ENCODE results near the gene AGBL4. TPM values are rescaled to one million over a fixed set of nuclear protein-coding genes. Genes with fewer than 3 reads are reported as not detected.

AGBL4 gene
- total RNA-seq, 1 donor from 2014 or later, result not detected

GRCh38 chr1:48725341-48726046 lies 1298.3 kb downstream of the AGBL4 start:
- Mint-ChIP-seq H3K27me3 (ENCODE audit: insufficient read depth) (no peaks in the 10 kb centered on the region), H3K4me3 (no peak overlapping the region), H3K4me1 (ENCODE audit: low read depth) (no peaks in the 10 kb centered on the region), H3K9me3 (no peaks in the 10 kb centered on the region), H3K27ac (no peak overlapping the region), H3K36me3 (ENCODE audit: low read depth) (no peaks in the 10 kb centered on the region)
- DNase-seq (ENCODE audit: low spot score), result no peak
- intact Hi-C loops (cut with micrococcal nuclease), result no loop called here

- Mint-ChIP-seq H3K27me3 (ENCODE audit: insufficient read depth) (no peaks in the 10 kb centered on the region), H3K27ac (no peak overlapping the region), H3K36me3 (ENCODE audit: low read depth) (no peaks in the 10 kb centered on the region), H3K4me3 (no peak overlapping the region), H3K9me3 (no peaks in the 10 kb centered on the region), H3K4me1 (ENCODE audit: low read depth) (no peaks in the 10 kb centered on the region)
- intact Hi-C loops (cut with micrococcal nuclease), result no loop called here
- DNase-seq (ENCODE audit: low spot score), result no peak
These were observed 1302.8 kb downstream of the AGBL4 start for GRCh38 chr1:48720929-48721328.

GRCh38 chr1:48718705-48719104 lies 1305.0 kb downstream of the AGBL4 start:
- no peak overlapping the region for H3K27ac Mint-ChIP-seq

GRCh38 chr1:48718116-48718630 lies 1305.6 kb downstream of the AGBL4 start:
- H3K36me3 Mint-ChIP-seq (ENCODE audit: low read depth), result no peaks in the 10 kb centered on the region
- no peaks in the 10 kb centered on the region for H3K4me1 Mint-ChIP-seq (ENCODE audit: low read depth)
- H3K27me3 Mint-ChIP-seq (ENCODE audit: insufficient read depth), result no peaks in the 10 kb centered on the region
- H3K27ac Mint-ChIP-seq, result no peak overlapping the region
- DNase-seq (ENCODE audit: low spot score), result no peak
- H3K4me3 Mint-ChIP-seq, result no peak overlapping the region
- intact Hi-C loops (cut with micrococcal nuclease), result no loop called here
- no peaks in the 10 kb centered on the region for H3K9me3 Mint-ChIP-seq

More at GRCh38 chr1:48718705-48719104, 1305.0 kb downstream of the AGBL4 start:
- H3K9me3 Mint-ChIP-seq, result no peaks in the 10 kb centered on the region
- H3K4me3 Mint-ChIP-seq, result no peak overlapping the region
- H3K4me1 Mint-ChIP-seq (ENCODE audit: low read depth), result no peaks in the 10 kb centered on the region
- H3K27me3 Mint-ChIP-seq (ENCODE audit: insufficient read depth), result no peaks in the 10 kb centered on the region
- intact Hi-C loops (cut with micrococcal nuclease), result no loop called here
- DNase-seq (ENCODE audit: low spot score), result no peak
- H3K36me3 Mint-ChIP-seq (ENCODE audit: low read depth), result no peaks in the 10 kb centered on the region

- intact Hi-C loops (cut with micrococcal nuclease), result no loop called here
- H3K36me3 Mint-ChIP-seq (ENCODE audit: low read depth), result no peaks in the 10 kb centered on the region
- no peaks in the 10 kb centered on the region for H3K4me1 Mint-ChIP-seq (ENCODE audit: low read depth)
- H3K4me3 Mint-ChIP-seq, result no peak overlapping the region
- no peaks in the 10 kb centered on the region for H3K27me3 Mint-ChIP-seq (ENCODE audit: insufficient read depth)
- DNase-seq (ENCODE audit: low spot score), result no peak
- no peaks in the 10 kb centered on the region for H3K9me3 Mint-ChIP-seq
- no peak overlapping the region for H3K27ac Mint-ChIP-seq
These were observed 1306.7 kb downstream of the AGBL4 start for GRCh38 chr1:48717082-48717481.

- Mint-ChIP-seq H3K36me3 (ENCODE audit: low read depth) (no peaks in the 10 kb centered on the region), H3K9me3 (no peaks in the 10 kb centered on the region), H3K27ac (no peak overlapping the region), H3K4me3 (no peak overlapping the region), H3K27me3 (ENCODE audit: insufficient read depth) (no peaks in the 10 kb centered on the region), H3K4me1 (ENCODE audit: low read depth) (no peaks in the 10 kb centered on the region)
- intact Hi-C loops (cut with micrococcal nuclease), result no loop called here
- DNase-seq (ENCODE audit: low spot score), result no peak
These were observed 1307.8 kb downstream of the AGBL4 start for GRCh38 chr1:48715921-48716320.

GRCh38 chr1:48710915-48711314 lies 1312.8 kb downstream of the AGBL4 start:
- DNase-seq (ENCODE audit: low spot score), result no peak
- intact Hi-C loops (cut with micrococcal nuclease), result no loop called here
- Mint-ChIP-seq H3K27me3 (ENCODE audit: insufficient read depth) (peaks cover 4% of the 10 kb centered on the region), H3K27ac (no peak overlapping the region), H3K9me3 (no peaks in the 10 kb centered on the region), H3K4me1 (ENCODE audit: low read depth) (no peaks in the 10 kb centered on the region), H3K4me3 (no peak overlapping the region), H3K36me3 (ENCODE audit: low read depth) (no peaks in the 10 kb centered on the region)

- Mint-ChIP-seq H3K27me3 (ENCODE audit: insufficient read depth) (peaks cover 4% of the 10 kb centered on the region), H3K9me3 (no peaks in the 10 kb centered on the region), H3K4me1 (ENCODE audit: low read depth) (no peaks in the 10 kb centered on the region), H3K4me3 (no peak overlapping the region), H3K36me3 (ENCODE audit: low read depth) (no peaks in the 10 kb centered on the region), H3K27ac (no peak overlapping the region)
- intact Hi-C loops (cut with micrococcal nuclease), result no loop called here
- no peak for DNase-seq (ENCODE audit: low spot score)
These were observed 1313.4 kb downstream of the AGBL4 start for GRCh38 chr1:48710318-48710717.

DNA sequence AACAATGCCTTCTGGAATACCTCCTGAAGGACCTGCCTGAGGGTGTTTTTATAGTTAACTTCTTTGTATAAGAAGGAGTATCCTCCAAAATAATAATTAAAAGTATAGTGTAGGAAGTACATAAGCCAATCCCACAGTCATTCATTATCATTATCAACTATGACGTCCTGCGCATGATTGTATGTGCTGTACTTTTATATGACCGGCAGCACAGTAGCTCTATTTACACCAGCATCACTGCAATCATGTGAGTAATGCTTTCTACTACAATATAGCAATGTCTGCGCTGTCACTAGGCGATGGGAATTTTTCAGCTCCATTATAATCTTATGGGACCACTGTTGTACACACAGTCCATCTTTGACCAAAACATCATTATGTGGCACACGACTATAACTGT lies 1319.0 kb downstream of the AGBL4 start:
- Mint-ChIP-seq H3K27ac (no peak overlapping the region), H3K36me3 (ENCODE audit: low read depth) (no peaks in the 10 kb centered on the region), H3K9me3 (no peaks in the 10 kb centered on the region), H3K4me1 (ENCODE audit: low read depth) (no peaks in the 10 kb centered on the region), H3K27me3 (ENCODE audit: insufficient read depth) (peaks cover 11% of the 10 kb centered on the region), H3K4me3 (no peak overlapping the region)
- DNase-seq (ENCODE audit: low spot score), result no peak
- intact Hi-C loops (cut with micrococcal nuclease), result no loop called here

- no peaks in the 10 kb centered on the region for H3K36me3 Mint-ChIP-seq (ENCODE audit: low read depth)
- no peaks in the 10 kb centered on the region for H3K4me1 Mint-ChIP-seq (ENCODE audit: low read depth)
These were observed 1322.3 kb downstream of the AGBL4 start for GRCh38 chr1:48701445-48701844.

GRCh38 chr1:48697066-48697707 lies 1326.6 kb downstream of the AGBL4 start:
- no peaks in the 10 kb centered on the region for H3K36me3 Mint-ChIP-seq (ENCODE audit: low read depth)
- no peak overlapping the region for H3K4me3 Mint-ChIP-seq
- intact Hi-C loops (cut with micrococcal nuclease), result loop anchor here (5.0 kb wide), 1 partner anchor 120 kb away; no protein-coding TSS in a partner anchor

More at GRCh38 chr1:48701445-48701844, 1322.3 kb downstream of the AGBL4 start:
- Mint-ChIP-seq H3K4me3 (no peak overlapping the region), H3K27me3 (ENCODE audit: insufficient read depth) (peaks cover 8% of the 10 kb centered on the region), H3K9me3 (no peaks in the 10 kb centered on the region), H3K27ac (no peak overlapping the region)
- intact Hi-C loops (cut with micrococcal nuclease), result no loop called here
- no peak for DNase-seq (ENCODE audit: low spot score)

GRCh38 chr1:48695161-48695560 lies 1328.6 kb downstream of the AGBL4 start:
- H3K36me3 Mint-ChIP-seq (ENCODE audit: low read depth), result no peaks in the 10 kb centered on the region
- H3K27ac Mint-ChIP-seq, result no peak overlapping the region
- no peaks in the 10 kb centered on the region for H3K9me3 Mint-ChIP-seq
- H3K4me3 Mint-ChIP-seq, result no peak overlapping the region
- intact Hi-C loops (cut with micrococcal nuclease), result loop anchor here (5.0 kb wide), 1 partner anchor 122 kb away; no protein-coding TSS in a partner anchor
- DNase-seq (ENCODE audit: low spot score), result no peak
- H3K4me1 Mint-ChIP-seq (ENCODE audit: low read depth), result no peaks in the 10 kb centered on the region
- peaks cover 2% of the 10 kb centered on the region for H3K27me3 Mint-ChIP-seq (ENCODE audit: insufficient read depth)

More at GRCh38 chr1:48697066-48697707, 1326.6 kb downstream of the AGBL4 start:
- H3K4me1 Mint-ChIP-seq (ENCODE audit: low read depth), result no peaks in the 10 kb centered on the region
- H3K27ac Mint-ChIP-seq, result no peak overlapping the region
- DNase-seq (ENCODE audit: low spot score), result peak; percentile 21
- peaks cover 8% of the 10 kb centered on the region for H3K27me3 Mint-ChIP-seq (ENCODE audit: insufficient read depth)
- no peaks in the 10 kb centered on the region for H3K9me3 Mint-ChIP-seq

GRCh38 chr1:48693674-48694320 lies 1330.0 kb downstream of the AGBL4 start:
- no peak overlapping the region for H3K27ac Mint-ChIP-seq
- H3K9me3 Mint-ChIP-seq, result no peaks in the 10 kb centered on the region
- DNase-seq (ENCODE audit: low spot score), result no peak
- H3K36me3 Mint-ChIP-seq (ENCODE audit: low read depth), result no peaks in the 10 kb centered on the region
- no peaks in the 10 kb centered on the region for H3K4me1 Mint-ChIP-seq (ENCODE audit: low read depth)
- no peaks in the 10 kb centered on the region for H3K27me3 Mint-ChIP-seq (ENCODE audit: insufficient read depth)
- H3K4me3 Mint-ChIP-seq, result no peak overlapping the region
- intact Hi-C loops (cut with micrococcal nuclease), result no loop called here

All from activated T-helper 1 cell treated with anti-CD3 and anti-CD28 coated beads, Interleukin-12 subunit alpha, Interleukin-12 subunit beta, Interleukin-2, Interleukin-4 antibody, amounts not matched to agents 30 ng/mL and 10 ng/mL and 1 ng/mL, durations not matched to agents 14 hours and 24 hours and 36 hours (primary cell).